HCT116 (cell line): Measurements from ENCODE around the gene PPP1R14C. TPM values are rescaled to one million over a fixed set of nuclear protein-coding genes. Genes with fewer than 3 reads are reported as not detected.
A peak's percentile ranks its signal among the peaks of the same experiment; 100 is the strongest.

ENCODE experiments used
- ATAC-seq: fragments of 200-7000 bp; cut with Tn5 transposase; 2 replicates; pipeline ENCODE4 v1.9.1; 2020; ENCODE audit warnings: mild to moderate bottlenecking, moderate library complexity
- BruUV-seq: library from RNA; stranded (reverse); fragments of 400-500 nt; replicated peaks from 2 replicates; lab custom pipeline; 2021; lab: Mats Ljungman, UMichigan
- CTCF ChIA-PET: fragments of 300-600 bp; sonication (Branson Sonifier 250); formaldehyde crosslinking; loops from one replicate; lab custom pipeline; 2021; ENCODE audit warnings: antibody characterized with exemption; lab: Charles Lee
- POLR2A ChIA-PET: fragments of 300-600, 350-600 bp; sonication (Branson Sonifier 250); formaldehyde crosslinking; loops from one replicate; lab custom pipeline; 2021; ENCODE audit warnings: antibody characterized with exemption; lab: Charles Lee
- RAD21 ChIA-PET, 2 experiments: fragments of 300-600 bp; sonication (Branson Sonifier 250); formaldehyde crosslinking; loops; one replicate each; lab custom pipeline; 2023; ENCODE audit warnings: low total read pairs in 2 of 2; ENCODE audit not compliant: uncharacterized antibody in 2 of 2, unreplicated experiment in 2 of 2, low non-redundant PET in 1 of 2; lab: Charles Lee
- DNase-seq: peaks from one replicate; pipeline ENCODE4 v3.0.0-alpha.2; 2010; ENCODE audit warnings: low read depth, low spot score
- H2AFZ ChIP-seq: fragments of 200-600 bp; shearing (Covaris generic), sonication (generic); 2 replicates; pipeline ENCODE4 v1.6.1; 2017; ENCODE audit warnings: low read depth, mixed run types, mixed read lengths, antibody characterized with exemption, low read length; ENCODE audit not compliant: poor library complexity, severe bottlenecking
- H3K27ac ChIP-seq: 2 replicates; pipeline ENCODE4 v1.5.1; 2012; ENCODE audit warnings: low read depth, low read length
- H3K27me3 ChIP-seq: fragments of 200-600 bp; sonication (generic); 2 replicates; pipeline ENCODE4 v1.6.1; 2016; ENCODE audit warnings: mixed run types, low read length, mixed read lengths; ENCODE audit not compliant: insufficient read depth
- H3K36me3 ChIP-seq, 2 experiments: fragments of 200-500 bp in 1 of 2; fragments of 200-600 bp in 1 of 2; sonication (Bioruptor generic) in 1 of 2; sonication (generic) in 1 of 2; 2 replicates each; pipeline versions ENCODE4 v1.5.1 to v1.6.1; 2014 to 2016; ENCODE audit warnings: low read length in 2 of 2, inconsistent platforms in 1 of 2, mixed read lengths in 1 of 2, mixed run types in 1 of 2; ENCODE audit not compliant: insufficient read depth in 2 of 2, control insufficient read depth in 1 of 2
- H3K4me1 ChIP-seq, 2 experiments: fragments of 200-600 bp in 1 of 2; sonication (generic) in 1 of 2; 2 replicates each; pipeline versions ENCODE4 v1.5.1 to v1.6.1; 2012 to 2017; ENCODE audit warnings: low read length in 2 of 2, inconsistent platforms in 1 of 2, mild to moderate bottlenecking in 1 of 2, mixed read lengths in 1 of 2, mixed run types in 1 of 2, moderate library complexity in 1 of 2; ENCODE audit not compliant: insufficient read depth in 2 of 2, control insufficient read depth in 1 of 2
- H3K4me2 ChIP-seq: fragments of 200-600 bp; sonication (generic); 2 replicates; pipeline ENCODE4 v1.6.1; 2017; ENCODE audit warnings: mixed run types, low read length, mixed read lengths
- H3K4me3 ChIP-seq, 2 experiments: fragments of 200-600 bp in 1 of 2; sonication (generic) in 1 of 2; replicated peaks in 1 of 2; 2 replicates each; pipeline ENCODE4 v1.5.1; 2011 to 2016; ENCODE audit warnings: low read length in 2 of 2, control low read depth in 1 of 2, low read depth in 1 of 2, mild to moderate bottlenecking in 1 of 2, mixed read lengths in 1 of 2, mixed run types in 1 of 2
- H3K79me2 ChIP-seq: fragments of 200-600 bp; sonication (generic); 2 replicates; pipeline ENCODE4 v1.6.1; 2017; ENCODE audit warnings: mild to moderate bottlenecking, mixed run types, low read length, moderate library complexity, mixed read lengths; ENCODE audit not compliant: insufficient read depth
- H3K9ac ChIP-seq: fragments of 200-600 bp; sonication (generic); 2 replicates; pipeline ENCODE4 v1.6.1; 2016; ENCODE audit warnings: low read length, mixed read lengths
- H3K9me2 ChIP-seq: fragments of 200-600 bp; sonication (generic), shearing (Covaris generic); 2 replicates; pipeline ENCODE4 v1.6.1; 2017; ENCODE audit warnings: mixed run types, mild to moderate bottlenecking, moderate library complexity; ENCODE audit not compliant: insufficient read depth
- H3K9me3 ChIP-seq, 2 experiments: fragments of 200-500 bp in 1 of 2; fragments of 200-600 bp in 1 of 2; sonication (Bioruptor generic) in 1 of 2; sonication (generic) in 1 of 2; 2 replicates each; pipeline ENCODE4 v1.6.1; 2014 to 2017; ENCODE audit warnings: low read length in 2 of 2, mixed read lengths in 2 of 2, inconsistent platforms in 1 of 2, low read depth in 1 of 2, mild to moderate bottlenecking in 1 of 2, mixed run types in 1 of 2, moderate library complexity in 1 of 2; ENCODE audit not compliant: control insufficient read depth in 1 of 2, insufficient read depth in 1 of 2
- H4K20me1 ChIP-seq: fragments of 200-600 bp; sonication (generic), shearing (Covaris generic); 2 replicates; pipeline ENCODE4 v1.6.1; 2017; ENCODE audit warnings: mixed run types, mild to moderate bottlenecking, moderate library complexity; ENCODE audit not compliant: insufficient read depth
- CBX3 ChIP-seq: IDR thresholded peaks from 2 replicates; pipeline ENCODE4 v1.6.1; 2012; ENCODE audit warnings: low read depth
- CEBPB ChIP-seq: IDR thresholded peaks from 2 replicates; pipeline ENCODE4 v1.6.1; 2012; ENCODE audit warnings: low read depth
- ELF1 ChIP-seq: IDR thresholded peaks from 2 replicates; pipeline ENCODE4 v1.6.1; 2012; ENCODE audit warnings: low read depth, borderline replicate concordance
- FOSL1 ChIP-seq: IDR thresholded peaks from 2 replicates; pipeline ENCODE4 v1.6.1; 2012; ENCODE audit warnings: low read depth
- JUND ChIP-seq: IDR thresholded peaks from 2 replicates; pipeline ENCODE4 v1.6.1; 2012
- POLR2A ChIP-seq: IDR thresholded peaks from 2 replicates; pipeline ENCODE4 v1.7.0; 2011; ENCODE audit warnings: borderline replicate concordance; ENCODE audit not compliant: insufficient read depth, insufficient read length; ENCODE audit errors: extremely low read depth
- POLR2AphosphoS5 ChIP-seq: IDR thresholded peaks from 2 replicates; pipeline ENCODE4 v1.6.1; 2011; ENCODE audit warnings: mild to moderate bottlenecking, low read depth, low read length, moderate library complexity
- RAD21 ChIP-seq: IDR thresholded peaks from 2 replicates; pipeline ENCODE4 v1.6.1; 2012; ENCODE audit warnings: low read depth, mild to moderate bottlenecking
- SIN3A ChIP-seq: IDR thresholded peaks from 2 replicates; pipeline ENCODE4 v1.6.1; 2012; ENCODE audit warnings: low read depth
- SRF ChIP-seq: IDR thresholded peaks from 2 replicates; pipeline ENCODE4 v1.6.1; 2012; ENCODE audit warnings: low read depth
- intact Hi-C: fragments of 100-400 bp; cut with micrococcal nuclease; formaldehyde crosslinking; loops from 2 replicates; pipeline ENCODE4 v1.10.0; 2022
- total RNA-seq: library from RNA; stranded (reverse); gene quantifications from one replicate; pipeline ENCODE4 v1.2.1, GENCODE V29; 2021; ENCODE audit not compliant: unreplicated experiment
- TF ChIP-seq, protein P1 (sequence below): IDR thresholded peaks from 2 replicates; pipeline ENCODE4 v1.6.1; 2012
- TF ChIP-seq, protein P2 (sequence below): IDR thresholded peaks from 2 replicates; pipeline ENCODE4 v1.6.1; 2012
- TF ChIP-seq, protein P3 (sequence below), 3 experiments: fragments of 200-600 bp in 1 of 3; sonication (generic) in 1 of 3; IDR thresholded peaks in 2 of 3; conservative IDR thresholded peaks in 1 of 3; 2 replicates each; pipeline ENCODE4 v1.5.1; 2012 to 2017; ENCODE audit warnings: low read depth in 2 of 3, low read length in 2 of 3, antibody characterized with exemption in 1 of 3, borderline replicate concordance in 1 of 3, control low read depth in 1 of 3, mild to moderate bottlenecking in 1 of 3, mixed read lengths in 1 of 3, mixed run types in 1 of 3, moderate library complexity in 1 of 3; ENCODE audit not compliant: insufficient read depth in 1 of 3

Gene PPP1R14C
- total RNA-seq, 1 experiment from 2014 or later: 7.8 TPM

DNA sequence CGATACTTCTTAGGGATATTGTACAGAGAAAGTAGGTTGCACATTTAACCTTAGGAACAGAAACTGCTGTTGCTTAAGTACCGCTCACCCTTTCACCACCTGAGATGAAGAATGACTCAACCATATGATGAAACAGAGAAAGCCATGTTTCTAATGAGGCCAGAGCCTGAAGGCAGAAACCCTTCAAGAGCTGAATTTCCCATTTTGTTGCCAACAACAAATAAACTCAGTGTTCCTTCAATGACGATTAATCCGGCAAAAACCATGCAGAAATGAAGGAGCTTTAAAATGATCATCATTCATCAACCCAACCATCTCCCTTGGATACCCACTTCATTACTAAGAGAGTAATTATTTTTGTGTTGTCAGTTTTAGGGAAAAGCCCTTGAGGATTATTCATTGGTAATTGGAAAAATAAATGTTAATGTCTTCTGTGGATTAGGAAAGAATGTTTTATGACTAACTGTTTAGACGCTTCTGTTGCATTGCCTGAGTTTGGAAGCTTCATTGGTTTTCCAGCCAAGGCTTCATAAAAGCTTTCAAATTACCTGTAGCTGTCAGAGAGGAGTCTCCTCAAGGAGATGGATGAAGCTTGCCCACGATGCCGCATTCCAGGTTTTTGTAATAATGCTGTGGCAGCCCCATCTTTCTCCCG is 113.9 kb downstream of the PPP1R14C start:
- H3K4me1 ChIP-seq: peaks cover 12 to 37% of the 10 kb centered on the region in 2 experiments
- H3K4me3 ChIP-seq: no peak overlapping the region
- no peak for ATAC-seq
- H2AFZ ChIP-seq: no peak overlapping the region
- H3K9ac ChIP-seq: no peak overlapping the region
- no peak for DNase-seq
- no peaks in the 10 kb centered on the region for H3K27me3 ChIP-seq
- no peaks in the 10 kb centered on the region for H3K9me3 ChIP-seq
- H3K4me2 ChIP-seq: no peak overlapping the region
- H3K9me2 ChIP-seq: no peaks in the 10 kb centered on the region
- H3K79me2 ChIP-seq: no peaks in the 10 kb centered on the region
- TF ChIP-seq CBX3: 0 out of 2 replicates have a peak, but pooled peaks have one; percentile 28
- peak; percentile 57 for TF ChIP-seq FOSL1
- TF ChIP-seq, protein P1, sequence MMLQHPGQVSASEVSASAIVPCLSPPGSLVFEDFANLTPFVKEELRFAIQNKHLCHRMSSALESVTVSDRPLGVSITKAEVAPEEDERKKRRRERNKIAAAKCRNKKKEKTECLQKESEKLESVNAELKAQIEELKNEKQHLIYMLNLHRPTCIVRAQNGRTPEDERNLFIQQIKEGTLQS: peak; percentile 57; the same call in 1 of the 2 replicates
- TF ChIP-seq SIN3A: no peak
- no peak for TF ChIP-seq RAD21
- TF ChIP-seq POLR2A: no peak
- peak; percentile 29; the same call in 1 of the 2 replicates for TF ChIP-seq JUND
- TF ChIP-seq, protein P2, sequence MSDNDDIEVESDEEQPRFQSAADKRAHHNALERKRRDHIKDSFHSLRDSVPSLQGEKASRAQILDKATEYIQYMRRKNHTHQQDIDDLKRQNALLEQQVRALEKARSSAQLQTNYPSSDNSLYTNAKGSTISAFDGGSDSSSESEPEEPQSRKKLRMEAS: 0 out of 2 replicates have a peak, but pooled peaks have one; percentile 6
- TF ChIP-seq, protein P3, sequence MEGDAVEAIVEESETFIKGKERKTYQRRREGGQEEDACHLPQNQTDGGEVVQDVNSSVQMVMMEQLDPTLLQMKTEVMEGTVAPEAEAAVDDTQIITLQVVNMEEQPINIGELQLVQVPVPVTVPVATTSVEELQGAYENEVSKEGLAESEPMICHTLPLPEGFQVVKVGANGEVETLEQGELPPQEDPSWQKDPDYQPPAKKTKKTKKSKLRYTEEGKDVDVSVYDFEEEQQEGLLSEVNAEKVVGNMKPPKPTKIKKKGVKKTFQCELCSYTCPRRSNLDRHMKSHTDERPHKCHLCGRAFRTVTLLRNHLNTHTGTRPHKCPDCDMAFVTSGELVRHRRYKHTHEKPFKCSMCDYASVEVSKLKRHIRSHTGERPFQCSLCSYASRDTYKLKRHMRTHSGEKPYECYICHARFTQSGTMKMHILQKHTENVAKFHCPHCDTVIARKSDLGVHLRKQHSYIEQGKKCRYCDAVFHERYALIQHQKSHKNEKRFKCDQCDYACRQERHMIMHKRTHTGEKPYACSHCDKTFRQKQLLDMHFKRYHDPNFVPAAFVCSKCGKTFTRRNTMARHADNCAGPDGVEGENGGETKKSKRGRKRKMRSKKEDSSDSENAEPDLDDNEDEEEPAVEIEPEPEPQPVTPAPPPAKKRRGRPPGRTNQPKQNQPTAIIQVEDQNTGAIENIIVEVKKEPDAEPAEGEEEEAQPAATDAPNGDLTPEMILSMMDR (IDR thresholded peaks at IDR 0.05 in 2 of 3, conservative IDR thresholded peaks at IDR 0.05 in 1 of 3; ENCODE audit: borderline replicate concordance in 1 of 3, insufficient read depth in 1 of 3, low read depth in 2 of 3, low read length in 2 of 3): no peak
- no peak for TF ChIP-seq SRF
- no peak for TF ChIP-seq ELF1
- no peak for TF ChIP-seq POLR2AphosphoS5
- TF ChIP-seq CEBPB: peak; percentile 87
- H3K27ac ChIP-seq: no peak overlapping the region
- BruUV-seq: no TSS peak
- intact Hi-C loops: no loop called here
- ChIA-PET POLR2A (interaction anchor here (1.6 kb wide), 1 partner anchor 11 kb away, joined by 4 read pairs; no protein-coding TSS in a partner anchor), RAD21 (no interaction called here), CTCF (no interaction called here)
- H3K36me3 ChIP-seq: no peaks in the 10 kb centered on the region
- H4K20me1 ChIP-seq: no peaks in the 10 kb centered on the region
